Esophagus muscularis mucosa (tissue), 3 donors: ENCODE measurements around the gene IL17REL.

Source experiments
- CTCF ChIP-seq, 3 experiments: fragments of 200-600 bp in 2 of 3; fragments of 450-650 bp in 1 of 3; sonication (generic) in 2 of 3; IDR thresholded peaks; one replicate each; pipeline ENCODE4 v1.5.1; 2017 to 2019; ENCODE audit warnings: antibody characterized with exemption in 3 of 3, mild to moderate bottlenecking in 2 of 3, moderate library complexity in 1 of 3
- POLR2AphosphoS5 ChIP-seq, 2 donors: sonication (generic); formaldehyde crosslinking; IDR thresholded peaks; one replicate each; pipeline ENCODE4 v1.6.1; 2017; ENCODE audit warnings: antibody characterized with exemption in 2 of 2

GRCh38 chr22:49951678-49951985 lies 60.9 kb downstream of the IL17REL start:
- TF ChIP-seq CTCF (IDR thresholded peaks at IDR 0.05) = no peak
- no peak for TF ChIP-seq POLR2AphosphoS5 (IDR thresholded peaks at IDR 0.05)
